ENCODE measurements around the gene ALPI. TPM values are rescaled to one million over a fixed set of nuclear protein-coding genes. Genes with fewer than 3 reads are reported as not detected.
A peak's percentile ranks its signal among the peaks of the same experiment; 100 is the strongest.

ALPI gene
- total RNA-seq, 1 donor = not detected

DNA sequence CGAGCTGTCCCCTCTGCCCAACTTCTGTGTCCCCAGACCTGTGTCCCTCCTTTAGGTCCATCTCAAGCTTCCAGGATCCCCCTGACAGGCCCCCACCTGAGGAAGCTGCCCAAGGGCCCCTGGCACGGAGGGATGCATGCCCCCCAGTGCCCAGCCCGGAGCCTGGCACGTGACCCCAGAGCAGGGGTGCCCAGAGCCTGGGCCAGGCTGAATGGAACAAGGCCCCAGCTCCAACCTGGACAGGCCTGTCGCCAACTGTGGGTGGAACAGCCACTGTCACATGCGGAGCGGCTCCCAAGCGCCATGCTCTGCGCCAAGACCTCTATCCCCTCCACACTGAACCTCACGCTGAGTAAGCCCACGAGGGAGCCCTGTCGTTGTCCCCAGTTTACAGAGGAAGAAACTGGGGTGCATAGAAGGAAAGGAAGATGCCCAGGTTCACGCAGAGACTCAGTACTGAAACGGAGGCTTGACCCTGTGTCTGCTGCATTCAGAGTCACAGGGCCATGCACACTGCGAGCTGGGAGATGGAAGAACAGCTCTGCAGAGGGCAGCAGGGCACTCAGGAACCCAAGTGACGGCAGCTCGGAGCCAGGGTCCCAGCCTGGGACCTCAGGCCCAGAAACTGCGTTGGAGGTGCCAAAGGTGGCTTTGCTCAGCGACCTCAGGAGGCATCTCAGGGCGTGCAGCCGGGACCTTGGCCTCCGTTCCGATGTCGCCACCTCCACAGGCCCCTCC, 37.2 kb downstream of the ALPI start:
- H3K27me3 ChIP-seq (ENCODE audit: insufficient read depth, low read length) = peaks cover 11% of the 10 kb centered on the region
- no peaks in the 10 kb centered on the region for H3K79me2 ChIP-seq (ENCODE audit: insufficient read depth, low read length)
- TF ChIP-seq, protein P1, sequence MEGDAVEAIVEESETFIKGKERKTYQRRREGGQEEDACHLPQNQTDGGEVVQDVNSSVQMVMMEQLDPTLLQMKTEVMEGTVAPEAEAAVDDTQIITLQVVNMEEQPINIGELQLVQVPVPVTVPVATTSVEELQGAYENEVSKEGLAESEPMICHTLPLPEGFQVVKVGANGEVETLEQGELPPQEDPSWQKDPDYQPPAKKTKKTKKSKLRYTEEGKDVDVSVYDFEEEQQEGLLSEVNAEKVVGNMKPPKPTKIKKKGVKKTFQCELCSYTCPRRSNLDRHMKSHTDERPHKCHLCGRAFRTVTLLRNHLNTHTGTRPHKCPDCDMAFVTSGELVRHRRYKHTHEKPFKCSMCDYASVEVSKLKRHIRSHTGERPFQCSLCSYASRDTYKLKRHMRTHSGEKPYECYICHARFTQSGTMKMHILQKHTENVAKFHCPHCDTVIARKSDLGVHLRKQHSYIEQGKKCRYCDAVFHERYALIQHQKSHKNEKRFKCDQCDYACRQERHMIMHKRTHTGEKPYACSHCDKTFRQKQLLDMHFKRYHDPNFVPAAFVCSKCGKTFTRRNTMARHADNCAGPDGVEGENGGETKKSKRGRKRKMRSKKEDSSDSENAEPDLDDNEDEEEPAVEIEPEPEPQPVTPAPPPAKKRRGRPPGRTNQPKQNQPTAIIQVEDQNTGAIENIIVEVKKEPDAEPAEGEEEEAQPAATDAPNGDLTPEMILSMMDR (IDR thresholded peaks at IDR 0.05; ENCODE audit: extremely low read depth, low read depth, low read length) = no peak
- no peak overlapping the region for H2AFZ ChIP-seq (ENCODE audit: low read length)
- no peak overlapping the region for H3K27ac ChIP-seq (ENCODE audit: low read depth, low read length)
- H3K36me3 ChIP-seq (ENCODE audit: insufficient read depth, low read length) = no peaks in the 10 kb centered on the region
- no peak overlapping the region for H3K4me2 ChIP-seq (ENCODE audit: insufficient read depth, low read length)
- no peak overlapping the region for H3K4me3 ChIP-seq (ENCODE audit: insufficient read depth, low read length)
- H3K9me3 ChIP-seq (ENCODE audit: low read depth, low read length) = no peaks in the 10 kb centered on the region
- no peaks in the 10 kb centered on the region for H3K4me1 ChIP-seq (ENCODE audit: insufficient read depth, low read length)
- DNase-seq (ENCODE audit: insufficient read length, low spot score, missing footprints) = peak; percentile 77
- H4K20me1 ChIP-seq (ENCODE audit: insufficient read depth, low read length) = peaks cover 3% of the 10 kb centered on the region

DNA sequence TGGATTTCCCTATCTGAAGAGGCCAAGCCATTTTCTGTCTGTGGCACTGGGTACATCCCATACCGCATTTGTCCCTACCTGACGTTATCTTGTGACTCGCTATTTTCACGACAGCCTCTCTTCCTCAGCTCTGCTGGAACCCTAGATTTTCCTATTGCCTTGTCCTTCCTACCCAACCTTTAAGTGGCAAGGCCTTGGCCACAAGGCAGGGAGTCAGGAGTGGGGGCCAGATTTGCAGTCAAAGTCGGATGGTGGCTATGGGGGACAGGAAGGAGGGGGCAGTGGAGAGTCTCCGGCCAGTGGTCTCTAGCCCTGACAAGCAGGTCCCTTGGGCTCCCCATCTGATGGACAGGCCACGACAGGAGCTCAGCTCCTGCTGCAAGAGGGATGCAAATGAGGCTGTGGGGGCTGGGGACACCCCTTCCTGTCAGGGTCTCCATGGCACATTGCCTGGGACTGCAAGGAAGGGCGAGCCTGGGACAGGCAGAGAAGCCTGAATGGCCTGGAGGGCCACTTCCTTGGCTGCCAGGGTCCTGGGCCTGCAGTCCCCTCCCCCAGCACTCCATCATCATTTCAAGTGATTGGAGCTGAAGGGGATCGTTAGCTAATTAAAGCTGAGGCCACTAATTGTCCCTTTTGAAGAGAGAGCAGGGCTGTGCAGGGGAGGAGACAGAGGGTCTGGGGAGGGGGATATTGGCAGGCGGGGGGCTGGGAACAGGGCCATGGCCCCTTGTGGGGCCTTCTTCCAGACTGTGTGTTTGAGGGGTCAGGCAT, 37.9 kb downstream of the ALPI start:
- H3K79me2 ChIP-seq (ENCODE audit: insufficient read depth, low read length) = no peaks in the 10 kb centered on the region
- H3K4me3 ChIP-seq (ENCODE audit: insufficient read depth, low read length) = no peak overlapping the region
- TF ChIP-seq, protein P1 (IDR thresholded peaks at IDR 0.05; ENCODE audit: extremely low read depth, low read depth, low read length) = no peak

DNA sequence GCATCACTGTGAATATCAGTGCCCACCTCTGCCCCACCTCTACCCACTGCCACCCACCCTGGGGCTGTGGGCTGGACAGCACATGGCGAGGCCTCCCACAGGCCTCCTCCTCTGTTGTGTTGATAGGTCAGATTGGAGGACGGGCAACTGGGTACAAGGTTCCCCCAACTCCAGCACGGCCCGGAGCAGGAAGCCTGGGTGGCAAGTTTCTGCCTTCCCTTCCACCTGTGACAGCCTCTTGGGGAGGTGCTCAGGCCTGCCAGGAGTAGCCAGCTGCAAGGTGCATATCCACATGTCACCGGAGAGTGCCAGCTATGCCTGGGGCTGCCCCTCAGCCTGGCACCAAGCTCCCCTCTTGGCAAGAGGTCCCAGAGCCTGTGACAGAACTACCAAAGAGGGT, 38.6 kb downstream of the ALPI start:
- no peak overlapping the region for H2AFZ ChIP-seq (ENCODE audit: low read length)
- H3K79me2 ChIP-seq (ENCODE audit: insufficient read depth, low read length) = no peaks in the 10 kb centered on the region

More for the DNA sequence above, 37.9 kb downstream of the ALPI start:
- H3K27ac ChIP-seq (ENCODE audit: low read depth, low read length) = no peak overlapping the region
- no peak overlapping the region for H2AFZ ChIP-seq (ENCODE audit: low read length)
- H3K36me3 ChIP-seq (ENCODE audit: insufficient read depth, low read length) = no peaks in the 10 kb centered on the region
- no peaks in the 10 kb centered on the region for H3K9me3 ChIP-seq (ENCODE audit: low read depth, low read length)
- H3K4me2 ChIP-seq (ENCODE audit: insufficient read depth, low read length) = no peak overlapping the region
- H3K4me1 ChIP-seq (ENCODE audit: insufficient read depth, low read length) = no peaks in the 10 kb centered on the region
- DNase-seq (ENCODE audit: insufficient read length, low spot score, missing footprints) = peak; percentile 77
- no peaks in the 10 kb centered on the region for H4K20me1 ChIP-seq (ENCODE audit: insufficient read depth, low read length)
- H3K27me3 ChIP-seq (ENCODE audit: insufficient read depth, low read length) = peaks cover 3% of the 10 kb centered on the region

More for the DNA sequence above, 38.6 kb downstream of the ALPI start:
- H4K20me1 ChIP-seq (ENCODE audit: insufficient read depth, low read length) = no peaks in the 10 kb centered on the region
- no peak overlapping the region for H3K27ac ChIP-seq (ENCODE audit: low read depth, low read length)
- TF ChIP-seq, protein P1 (IDR thresholded peaks at IDR 0.05; ENCODE audit: extremely low read depth, low read depth, low read length) = no peak
- no peaks in the 10 kb centered on the region for H3K36me3 ChIP-seq (ENCODE audit: insufficient read depth, low read length)
- H3K4me1 ChIP-seq (ENCODE audit: insufficient read depth, low read length) = no peaks in the 10 kb centered on the region
- no peak for DNase-seq (ENCODE audit: insufficient read length, low spot score, missing footprints)
- H3K9me3 ChIP-seq (ENCODE audit: low read depth, low read length) = no peaks in the 10 kb centered on the region
- H3K4me3 ChIP-seq (ENCODE audit: insufficient read depth, low read length) = no peak overlapping the region
- H3K4me2 ChIP-seq (ENCODE audit: insufficient read depth, low read length) = no peak overlapping the region
- no peaks in the 10 kb centered on the region for H3K27me3 ChIP-seq (ENCODE audit: insufficient read depth, low read length)
